HG03575 (cell line): ENCODE data around the gene INKA1.

Source experiments
- ATAC-seq: cut with Tn5 transposase; IDR thresholded peaks from one replicate; pipeline ENCODE4 v1.9.1; 2021; ENCODE audit not compliant: unreplicated experiment, insufficient number of reproducible peaks, low FRiP score; ENCODE audit errors: extremely low read depth

INKA1 gene

DNA sequence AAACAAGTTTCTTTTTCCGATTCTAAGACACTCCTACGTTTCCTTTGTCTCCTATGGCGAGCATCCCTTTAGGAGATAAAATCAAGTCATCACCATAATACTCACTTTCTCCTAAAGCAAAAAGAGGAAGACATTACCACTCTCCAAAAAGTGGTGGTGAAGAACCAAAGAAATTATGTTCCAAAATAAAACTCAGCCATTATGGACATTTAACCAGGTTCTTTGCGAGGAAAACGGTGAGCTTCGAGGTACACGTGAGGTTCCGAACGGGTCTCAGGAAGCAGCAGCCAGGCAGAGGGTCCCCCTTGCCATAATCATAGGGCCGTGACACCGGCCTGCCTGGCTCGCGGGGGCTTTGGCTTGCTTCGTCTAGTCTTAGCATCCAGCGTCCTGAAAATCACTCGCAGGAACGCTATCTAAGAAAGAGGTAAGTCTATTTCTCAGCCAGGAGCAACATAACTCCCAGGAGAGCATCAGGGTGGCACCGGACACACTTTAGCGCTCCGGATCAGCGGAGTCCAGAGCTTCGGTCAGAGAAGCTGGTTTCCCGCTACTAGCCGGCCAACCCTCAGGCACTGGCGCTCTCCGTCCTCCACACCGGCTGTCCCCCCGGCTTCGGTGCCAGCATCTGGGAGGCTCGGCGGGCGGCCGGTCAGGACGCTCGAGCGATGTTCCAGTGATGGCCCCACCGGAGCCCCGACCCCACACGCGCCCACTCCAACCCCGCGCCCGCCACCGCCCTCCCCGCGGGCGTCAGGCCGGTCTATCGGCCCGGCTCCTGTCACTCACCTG, 17.3 kb upstream of the INKA1 start:
- no peak for ATAC-seq

DNA sequence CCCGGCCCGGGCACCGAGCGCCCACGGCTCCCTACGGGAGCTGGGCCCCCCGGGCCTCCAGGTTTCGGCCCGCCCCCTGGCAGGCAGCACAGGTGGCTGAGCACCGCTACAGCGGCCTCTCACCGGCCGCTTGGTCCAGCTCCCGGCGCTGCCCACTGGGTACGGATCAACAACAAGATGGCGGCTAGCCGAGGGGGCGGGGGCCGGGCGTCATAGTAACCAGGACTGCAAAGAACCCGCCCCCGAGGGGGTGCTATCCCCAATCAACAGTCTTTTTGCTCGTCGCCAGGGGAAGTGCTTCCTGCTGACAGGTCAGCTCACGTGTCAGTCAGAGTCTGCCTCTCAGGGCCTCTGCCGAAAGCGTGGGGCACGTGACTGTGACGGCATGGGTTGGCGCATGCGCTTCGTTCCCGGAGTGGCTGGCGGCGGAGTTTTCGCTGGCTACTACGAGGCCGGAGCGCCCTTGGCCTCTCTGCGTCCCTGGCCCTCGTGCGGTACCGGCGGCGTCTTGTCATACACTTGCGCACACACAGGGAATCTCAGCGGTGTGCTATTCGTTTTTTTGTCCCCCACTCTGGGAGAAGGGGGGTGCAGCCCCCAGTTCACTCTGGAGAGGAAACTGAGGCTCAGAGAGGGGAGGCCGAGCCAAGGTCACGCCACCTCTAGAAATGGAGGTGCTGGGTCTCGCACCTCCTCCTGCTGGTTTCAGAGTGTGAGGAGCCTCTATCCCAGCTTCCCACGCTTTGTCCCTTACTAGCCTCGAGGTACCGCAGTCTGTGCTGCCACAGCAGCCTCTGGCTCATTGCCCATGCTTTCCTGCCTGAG, 16.5 kb upstream of the INKA1 start, which contains the start of gene IP6K1:
TSS of gene IP6K1 (minus strand) at position 186 of the 825 bp plus-strand sequence. CDS start 38,502 bp downstream, outside the sequence.
- peak; percentile 85 for ATAC-seq

DNA sequence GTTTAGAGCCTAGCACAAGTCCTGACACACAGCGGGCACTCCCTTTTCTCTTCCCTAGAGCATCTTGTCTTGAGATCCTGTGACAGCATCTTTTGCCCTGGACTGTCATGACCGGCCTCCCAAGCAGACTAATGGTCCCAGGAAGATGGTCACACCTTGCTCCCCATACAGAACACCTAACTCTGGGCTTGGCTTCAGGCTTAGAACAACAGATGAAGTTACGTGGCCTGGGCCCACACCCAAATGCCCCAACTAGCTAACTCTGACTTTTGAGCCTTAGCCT, 15.9 kb upstream of the INKA1 start:
- no peak for ATAC-seq

DNA sequence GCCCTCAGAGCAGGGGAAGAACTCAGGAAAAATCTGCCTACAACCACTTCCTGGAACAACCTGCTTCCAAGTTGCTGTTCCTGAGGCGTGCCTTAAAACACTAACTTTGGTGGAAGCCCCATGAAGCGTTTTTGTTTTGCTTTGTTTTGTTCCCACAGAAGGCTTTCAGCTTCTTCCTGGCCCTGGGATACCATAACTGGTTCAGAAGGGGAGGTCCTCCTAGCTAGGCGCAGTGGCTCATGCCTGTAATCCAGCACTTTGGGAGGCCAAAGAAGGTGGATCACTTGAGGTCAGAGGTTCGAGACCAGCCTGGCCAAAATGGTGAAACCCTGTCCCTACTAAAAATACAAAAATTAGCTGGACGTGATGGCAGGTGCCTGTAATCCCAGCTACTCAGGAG, 15.5 kb upstream of the INKA1 start:
- no peak for ATAC-seq

DNA sequence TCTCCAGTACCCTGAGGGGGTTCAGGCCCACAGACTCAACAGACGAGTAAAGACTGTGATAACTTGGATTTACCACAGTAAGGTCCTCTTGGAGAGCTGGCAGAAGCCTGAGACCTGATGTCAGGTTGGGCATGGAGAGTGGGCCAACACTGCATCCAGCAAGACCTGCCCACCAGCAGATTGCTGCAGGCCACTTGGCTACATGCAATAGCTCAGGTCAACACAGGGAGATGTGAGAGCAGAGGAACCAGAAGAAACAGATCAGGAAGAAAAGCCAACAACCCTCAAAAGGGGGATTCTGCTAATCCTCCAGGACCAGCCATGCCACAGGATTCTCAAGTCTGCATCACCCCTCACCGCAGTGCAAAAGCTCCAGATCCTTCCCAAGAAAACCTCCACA, 15.0 kb upstream of the INKA1 start:
- ATAC-seq, result no peak

DNA sequence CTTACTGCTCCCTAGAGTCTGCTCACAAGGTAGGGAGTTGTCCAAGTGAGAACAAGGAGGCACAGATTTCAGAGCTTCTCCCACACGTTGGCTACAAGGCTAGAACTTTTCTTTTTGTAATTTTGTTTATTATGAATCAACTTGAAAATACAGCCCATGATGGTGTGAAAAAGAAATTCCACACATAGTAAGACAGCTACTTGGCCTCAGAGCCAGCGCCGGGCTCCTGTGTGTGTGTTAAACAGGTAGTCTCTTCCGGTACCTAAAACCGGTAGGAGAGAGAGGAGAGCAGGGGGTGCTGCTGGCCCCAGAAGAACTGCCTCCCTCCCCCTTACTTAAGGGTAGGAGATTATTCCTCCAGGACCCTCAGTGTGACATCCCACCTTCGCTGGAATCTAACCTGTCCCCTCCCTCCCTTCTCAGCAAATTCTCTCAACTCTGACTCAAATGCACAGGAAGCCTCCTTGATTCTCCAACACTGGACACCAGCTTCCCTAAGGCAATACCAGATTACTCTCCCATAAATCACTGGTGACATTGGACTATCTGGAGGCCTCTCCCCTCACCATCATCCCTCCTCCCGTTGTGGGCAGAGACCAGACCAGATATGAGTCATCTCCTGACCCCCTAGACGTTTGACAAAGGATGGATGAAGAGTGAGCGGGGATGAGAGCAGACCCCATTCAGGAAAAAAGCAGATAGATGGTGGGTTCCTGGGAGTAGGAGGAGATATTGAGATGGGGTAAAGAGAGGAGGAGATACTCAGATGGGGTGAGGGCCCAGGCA, 12.2 kb upstream of the INKA1 start:
- no peak for ATAC-seq

DNA sequence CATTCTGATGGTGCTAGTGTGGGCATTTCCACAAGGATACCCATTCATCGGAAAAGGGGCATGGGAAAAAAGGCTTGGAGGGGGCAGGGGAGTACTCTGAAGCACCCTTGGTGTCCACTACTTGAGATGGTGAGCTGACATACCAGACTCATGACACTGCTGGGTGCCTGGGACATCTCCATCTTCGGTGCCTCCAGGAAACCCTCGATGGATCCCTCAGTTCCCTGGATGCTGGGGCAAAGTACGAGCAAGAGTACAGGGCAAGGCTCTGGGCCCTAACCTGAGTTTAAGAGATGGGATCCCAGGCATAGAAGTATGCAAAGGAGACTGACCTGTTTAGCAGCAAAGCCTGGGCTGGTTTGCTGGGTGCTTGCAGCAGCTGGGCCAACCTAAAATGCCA, 11.5 kb upstream of the INKA1 start:
- no peak for ATAC-seq

DNA sequence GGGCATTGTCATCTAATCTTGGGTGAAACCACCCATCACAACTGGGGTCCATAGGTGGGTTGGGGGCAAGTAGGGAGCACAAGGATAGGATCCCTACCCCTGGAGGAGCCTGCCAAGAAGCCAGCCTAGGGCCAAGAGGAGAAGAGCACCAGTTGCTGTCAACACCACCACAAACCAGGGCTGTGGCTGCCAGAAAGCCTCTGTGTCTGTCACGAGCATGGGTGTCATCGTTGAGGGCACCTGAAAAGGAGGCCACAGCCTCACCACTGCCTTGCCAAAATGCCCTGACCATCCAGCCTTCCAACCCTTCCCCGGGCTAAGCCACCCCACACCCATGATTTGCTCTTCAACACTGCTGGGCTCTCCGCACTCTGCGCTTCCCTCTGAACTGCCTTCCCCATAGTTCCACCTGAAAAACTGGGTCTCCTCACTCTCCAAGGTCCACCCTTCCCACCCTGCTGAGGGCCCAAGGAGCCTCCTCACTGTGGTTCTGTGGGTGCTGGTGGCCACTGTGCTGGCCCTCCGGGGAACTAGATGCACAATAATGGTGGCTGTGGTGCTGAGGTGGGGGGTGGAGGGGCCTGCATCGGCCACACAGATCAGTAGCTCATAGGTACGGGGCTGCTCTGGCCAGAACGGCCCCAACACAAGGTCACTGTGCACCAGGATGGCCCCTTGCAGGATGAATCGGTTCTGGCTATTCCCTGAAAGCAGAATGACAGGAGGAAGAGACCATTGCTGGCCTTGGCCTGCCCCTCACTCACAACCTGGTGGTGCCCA, 10.5 kb upstream of the INKA1 start:
- ATAC-seq, result no peak

DNA sequence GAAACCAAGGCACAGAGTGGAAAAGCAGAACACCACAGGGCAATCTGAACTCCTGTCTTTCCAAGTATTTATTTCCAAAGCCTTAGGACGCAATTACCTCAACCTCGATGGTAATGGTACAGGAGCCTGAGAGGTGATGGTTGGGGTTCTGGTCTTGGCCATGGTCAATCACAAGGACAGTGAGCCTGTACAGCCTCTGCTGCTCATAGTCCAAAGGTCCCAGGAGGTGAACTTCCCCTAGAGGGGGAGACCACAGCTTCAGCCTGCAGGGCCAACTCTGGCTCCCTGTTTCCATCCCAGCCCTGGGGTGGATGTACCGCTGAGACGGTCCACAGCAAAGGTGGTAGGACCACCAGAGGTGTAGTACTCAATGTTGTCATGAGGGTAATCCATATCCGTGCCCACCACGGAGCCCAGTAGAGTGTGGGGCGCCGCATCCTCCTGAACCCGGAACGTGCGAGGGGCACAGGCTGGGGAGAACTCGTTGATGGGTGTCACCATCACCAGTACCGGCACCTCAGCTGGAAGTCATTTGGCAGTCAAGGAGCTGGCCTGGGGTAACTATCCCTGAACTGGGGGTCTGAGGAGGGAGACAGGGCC, 9.5 kb upstream of the INKA1 start:
- no peak for ATAC-seq

DNA sequence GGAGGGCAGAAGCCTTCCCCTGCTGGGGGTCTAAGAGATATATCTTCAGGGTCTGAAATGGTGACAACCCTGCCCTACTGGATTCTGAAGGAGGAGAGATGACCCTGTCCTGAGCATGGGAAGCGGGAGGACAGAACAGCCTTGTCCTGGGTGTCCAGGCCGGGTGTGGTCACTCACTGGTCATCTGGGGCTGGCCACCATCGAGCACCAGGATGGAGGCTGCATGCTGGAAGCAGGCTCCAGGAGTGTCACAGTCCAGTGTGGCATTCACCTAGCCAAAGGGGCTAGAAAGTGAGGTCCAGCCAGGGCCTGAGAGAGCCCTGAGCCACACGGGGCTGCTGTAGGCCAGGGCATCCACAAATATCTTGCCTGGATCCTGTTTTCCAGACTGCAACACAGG, 8.6 kb upstream of the INKA1 start:
- ATAC-seq, result no peak

DNA sequence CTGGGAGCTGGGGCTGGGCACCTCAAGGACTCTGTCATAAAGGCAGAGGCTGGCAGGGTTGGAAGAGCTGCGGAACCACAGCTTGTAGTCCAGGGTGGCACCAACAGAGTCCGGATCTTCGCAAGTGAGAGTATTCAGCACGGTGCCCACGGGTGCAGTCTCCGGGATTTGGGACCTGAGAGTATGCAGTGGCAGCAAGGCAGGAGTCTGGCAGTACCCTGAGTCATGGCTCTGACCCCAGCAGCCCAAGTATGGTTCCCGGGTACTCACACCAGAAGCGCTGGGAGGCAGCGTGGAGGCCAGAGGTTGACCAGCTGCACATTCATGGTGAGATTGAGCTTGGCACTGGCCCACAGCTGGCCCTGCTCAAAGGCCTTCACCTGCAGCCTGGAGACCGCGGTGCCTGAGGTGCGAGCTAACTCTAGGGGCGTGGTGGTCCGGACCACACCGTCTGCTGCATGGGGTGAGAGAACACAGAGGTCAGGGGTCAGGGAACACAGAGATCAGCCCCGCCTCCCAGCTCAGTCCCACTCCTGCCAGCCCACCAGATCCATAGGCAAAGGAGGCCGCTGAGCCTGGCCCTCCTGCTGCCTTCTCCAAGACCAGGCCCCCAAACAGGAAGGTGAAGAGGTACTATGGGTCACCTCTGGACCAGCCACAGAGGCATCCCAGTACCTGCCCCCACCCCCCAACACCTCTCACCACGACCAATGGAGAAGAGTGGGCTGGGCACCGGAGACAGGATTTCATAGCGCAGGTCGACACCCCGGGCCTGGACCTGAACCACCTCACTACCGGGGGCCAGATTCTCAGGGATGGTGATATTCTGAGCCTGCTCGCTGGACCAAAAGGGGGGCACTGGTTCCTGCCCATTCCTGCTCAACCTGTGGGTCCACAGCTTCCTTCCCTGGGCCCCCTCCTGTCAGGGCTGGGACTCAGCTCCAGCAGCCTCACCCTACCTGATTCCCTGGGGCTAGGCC, 7.8 kb upstream of the INKA1 start:
- ATAC-seq, result no peak

DNA sequence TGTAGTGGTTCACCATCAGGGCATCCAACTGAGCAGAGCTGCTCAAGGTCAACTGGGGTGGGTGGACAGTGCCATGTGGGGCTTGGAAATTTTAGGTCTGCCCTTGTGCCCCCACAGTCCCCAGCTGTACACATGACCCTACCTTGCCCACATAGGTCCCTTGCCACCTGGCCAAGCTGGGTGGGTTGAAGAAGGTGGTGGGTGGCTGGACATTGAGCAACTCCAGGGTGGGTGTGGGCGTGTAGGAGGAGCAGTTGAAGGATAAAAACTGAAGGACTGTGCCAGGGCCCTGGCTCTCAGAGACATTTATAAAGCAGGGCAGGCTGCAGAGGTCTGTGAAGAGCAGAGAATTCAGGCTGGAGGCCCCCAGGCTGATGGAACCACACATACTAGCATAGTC, 4.0 kb upstream of the INKA1 start:
- ATAC-seq, result no peak

DNA sequence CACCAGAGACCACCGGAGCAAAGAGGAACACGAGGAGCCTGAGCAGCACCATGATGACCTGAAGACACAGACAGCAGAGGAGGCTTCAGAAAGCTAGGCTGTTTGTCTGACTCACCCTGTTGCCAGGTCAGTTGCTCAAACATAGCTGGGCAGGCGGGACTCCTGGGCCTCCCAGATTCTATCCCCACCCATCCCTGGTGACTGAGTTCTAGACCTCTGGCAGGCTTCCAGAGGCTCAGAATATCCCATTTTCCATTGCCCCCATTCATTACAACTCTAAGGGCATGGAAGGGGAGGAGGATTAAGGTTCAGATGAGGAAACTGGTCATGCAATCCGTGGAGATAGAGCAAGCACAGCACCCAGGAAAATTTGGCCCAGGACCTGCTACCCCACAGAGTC, 3.3 kb upstream of the INKA1 start, which contains the start of gene CDHR4:
TSS of gene CDHR4 (minus strand) at position 113 of the 400 bp plus-strand sequence. CDS start at position 52, 61 bp downstream.
- no peak for ATAC-seq

DNA sequence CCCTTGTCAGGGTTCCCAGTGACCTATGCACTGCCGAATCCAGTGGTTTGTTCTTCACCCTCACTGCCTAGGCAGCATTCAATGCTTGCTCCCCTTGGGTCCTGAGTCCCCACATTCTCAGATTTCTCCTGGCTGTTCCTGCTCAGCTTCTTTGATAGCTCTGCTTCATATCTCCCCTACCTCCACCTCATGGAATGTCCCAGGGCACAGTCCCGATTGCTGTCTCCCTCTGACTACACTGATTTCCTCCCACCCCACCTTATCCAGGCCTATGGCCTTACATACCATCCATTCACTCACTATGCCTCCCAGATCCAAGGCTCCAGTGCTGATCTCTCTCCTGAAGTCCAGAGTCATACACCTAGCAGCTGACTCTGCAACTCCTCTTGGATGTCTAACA, 1.9 kb upstream of the INKA1 start:
- no peak for ATAC-seq

DNA sequence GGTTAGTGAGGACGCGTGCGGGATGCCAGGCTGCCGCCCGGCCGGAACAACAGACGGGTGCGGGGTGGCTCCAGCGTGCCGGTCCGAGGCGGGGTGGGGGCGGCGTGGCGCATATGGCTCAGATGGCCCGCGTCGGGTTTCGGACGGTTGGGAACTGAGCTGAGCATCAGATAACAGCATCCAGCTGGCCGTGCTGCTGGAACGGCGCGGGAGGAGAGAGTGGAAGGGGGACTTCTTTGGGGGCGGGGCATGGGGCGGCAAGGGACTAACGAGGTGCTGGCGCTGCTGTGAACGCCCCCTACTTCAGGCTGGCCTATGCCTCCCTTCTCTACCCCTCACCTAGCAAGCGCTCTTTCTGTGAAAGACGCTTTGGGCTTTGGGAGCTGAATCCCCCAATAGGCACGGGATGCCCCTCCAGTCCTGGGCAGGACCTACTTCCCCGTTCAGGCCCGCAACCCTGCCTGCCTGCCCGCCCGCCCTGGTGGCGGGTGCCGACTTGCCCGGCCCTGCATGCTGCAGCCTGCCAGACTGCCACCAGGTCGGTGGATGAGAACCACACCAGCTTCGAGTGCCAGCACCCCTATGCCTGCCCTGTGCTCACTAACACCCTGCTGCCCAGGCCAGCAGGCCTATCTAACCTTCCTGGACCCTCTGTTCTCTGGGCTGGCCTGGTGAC, 542 bp downstream of the INKA1 start:
- no peak for ATAC-seq

DNA sequence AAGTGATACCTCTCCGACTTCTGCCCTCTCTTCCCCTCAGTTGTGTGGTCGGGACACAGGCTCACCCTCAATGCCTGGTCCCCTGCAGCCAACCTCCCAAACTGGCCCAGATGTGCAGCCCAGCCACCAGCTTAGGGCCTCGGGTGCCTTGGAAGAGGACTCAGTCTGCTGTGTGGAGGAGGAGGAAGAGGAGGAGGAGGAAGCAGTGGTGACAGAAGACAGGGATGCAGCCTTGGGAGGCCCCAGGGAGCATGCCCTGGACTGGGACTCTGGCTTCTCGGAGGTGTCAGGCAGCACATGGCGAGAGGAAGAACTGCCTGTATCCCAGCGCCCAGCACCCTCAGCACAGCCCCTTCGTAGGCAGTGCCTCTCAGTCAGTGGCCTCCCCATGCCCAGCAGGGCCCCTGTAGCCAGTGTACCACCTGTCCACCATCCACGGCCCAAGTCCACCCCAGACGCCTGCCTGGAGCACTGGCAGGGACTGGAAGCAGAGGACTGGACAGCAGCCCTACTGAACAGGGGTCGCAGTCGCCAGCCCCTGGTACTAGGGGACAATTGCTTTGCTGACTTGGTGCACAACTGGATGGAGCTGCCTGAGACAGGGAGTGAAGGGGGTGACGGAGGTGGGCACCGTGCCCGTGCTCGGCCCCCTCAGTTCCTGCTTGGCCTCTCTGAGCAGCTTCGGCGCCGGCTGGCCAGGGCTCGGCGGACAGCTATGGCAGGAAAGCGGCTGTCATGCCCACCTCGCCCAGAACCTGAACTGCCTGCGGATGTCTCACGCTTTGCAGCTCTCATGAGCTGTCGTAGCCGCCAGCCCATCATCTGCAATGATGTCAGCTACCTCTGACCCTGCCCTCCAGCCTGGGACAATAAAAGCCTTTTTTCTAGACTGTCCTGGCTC, 1.3 kb downstream of the INKA1 start:
- no peak for ATAC-seq
